Progenitor cell of endocrine pancreas (in vitro differentiated cells): ENCODE measurements around the gene FARSA. TPM values are rescaled to one million over a fixed set of nuclear protein-coding genes. Genes with fewer than 3 reads are reported as not detected.
"Not testable (repeated sequence)": the region's sequence is repeated elsewhere in the genome, so short reads cannot be mapped to it uniquely, and the experiment has no call there.

Source experiments
- DNase-seq: peaks from one replicate; pipeline ENCODE4 v3.0.0; 2021; ENCODE audit warnings: low spot score; ENCODE audit not compliant: unreplicated experiment
- H3K27ac Mint-ChIP-seq: 2 replicates; pipeline ENCODE4 v1.8.0; 2021; ENCODE audit warnings: mild to moderate bottlenecking, moderate library complexity, mixed read lengths
- H3K27me3 Mint-ChIP-seq: 2 replicates; pipeline ENCODE4 v1.8.0; 2021; ENCODE audit warnings: mixed read lengths
- H3K36me3 Mint-ChIP-seq: 2 replicates; pipeline ENCODE4 v1.8.0; 2022; ENCODE audit warnings: mixed read lengths; ENCODE audit not compliant: insufficient read depth
- H3K4me1 Mint-ChIP-seq: 2 replicates; pipeline ENCODE4 v1.8.0; 2021; ENCODE audit warnings: low read depth, mixed read lengths
- H3K4me3 Mint-ChIP-seq: 2 replicates; pipeline ENCODE4 v1.8.0; 2021; ENCODE audit warnings: low read depth, mild to moderate bottlenecking, moderate library complexity, mixed read lengths
- H3K9me3 Mint-ChIP-seq: 2 replicates; pipeline ENCODE4 v1.8.0; 2021; ENCODE audit warnings: low read depth, mixed read lengths
- total RNA-seq: library from RNA; stranded (reverse); gene quantifications from 2 replicates; pipeline ENCODE4 v1.2.1, GENCODE V29; 2021
- TF ChIP-seq, protein P1 (sequence below): fragments of 200-600 bp; sonication (generic); IDR thresholded peaks from one replicate; pipeline ENCODE4 v1.5.0; 2021; ENCODE audit warnings: antibody characterized with exemption, mild to moderate bottlenecking; ENCODE audit not compliant: unreplicated experiment

FARSA gene
- total RNA-seq, 1 donor from 2014 or later, result 63.3 TPM

DNA sequence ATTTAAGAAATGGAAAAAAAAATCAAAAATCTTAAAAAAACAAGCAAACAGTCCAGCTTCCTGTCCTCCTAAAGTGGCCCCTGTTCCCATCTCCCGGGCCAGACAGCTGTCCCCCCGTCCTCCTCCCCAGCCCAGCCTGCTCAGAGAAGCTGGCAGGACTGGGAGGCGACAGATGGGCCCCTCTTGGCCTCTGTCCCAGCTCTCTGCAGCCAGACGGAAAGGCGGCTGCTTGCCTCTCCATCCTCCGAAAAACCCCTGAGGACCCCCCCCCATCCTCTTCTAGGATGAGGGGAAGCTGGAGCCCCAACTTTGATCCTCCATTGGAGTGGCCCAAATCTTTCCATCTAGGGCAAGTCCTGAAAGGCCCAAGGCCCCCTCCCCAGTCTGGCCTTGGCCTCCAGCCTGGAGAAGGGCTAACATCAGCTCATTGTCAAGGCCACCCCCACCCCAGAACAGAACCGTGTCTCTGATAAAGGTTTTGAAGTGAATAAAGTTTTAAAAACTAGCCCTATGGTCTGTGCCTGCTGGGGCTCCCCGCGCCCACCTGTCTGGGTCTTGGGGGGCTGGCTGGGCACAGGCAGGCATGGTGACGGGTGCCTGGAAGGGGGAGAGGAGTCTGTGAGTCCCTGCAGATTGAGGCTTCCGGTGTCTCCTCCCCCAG lies 19.8 kb upstream of the FARSA start:
- Mint-ChIP-seq H3K9me3 (no peaks in the 10 kb centered on the region), H3K4me1 (peaks cover 8% of the 10 kb centered on the region), H3K36me3 (peaks cover 22% of the 10 kb centered on the region), H3K27me3 (no peaks in the 10 kb centered on the region), H3K27ac (no peak overlapping the region), H3K4me3 (no peak overlapping the region)
- DNase-seq, result no peak
- TF ChIP-seq, protein P1, sequence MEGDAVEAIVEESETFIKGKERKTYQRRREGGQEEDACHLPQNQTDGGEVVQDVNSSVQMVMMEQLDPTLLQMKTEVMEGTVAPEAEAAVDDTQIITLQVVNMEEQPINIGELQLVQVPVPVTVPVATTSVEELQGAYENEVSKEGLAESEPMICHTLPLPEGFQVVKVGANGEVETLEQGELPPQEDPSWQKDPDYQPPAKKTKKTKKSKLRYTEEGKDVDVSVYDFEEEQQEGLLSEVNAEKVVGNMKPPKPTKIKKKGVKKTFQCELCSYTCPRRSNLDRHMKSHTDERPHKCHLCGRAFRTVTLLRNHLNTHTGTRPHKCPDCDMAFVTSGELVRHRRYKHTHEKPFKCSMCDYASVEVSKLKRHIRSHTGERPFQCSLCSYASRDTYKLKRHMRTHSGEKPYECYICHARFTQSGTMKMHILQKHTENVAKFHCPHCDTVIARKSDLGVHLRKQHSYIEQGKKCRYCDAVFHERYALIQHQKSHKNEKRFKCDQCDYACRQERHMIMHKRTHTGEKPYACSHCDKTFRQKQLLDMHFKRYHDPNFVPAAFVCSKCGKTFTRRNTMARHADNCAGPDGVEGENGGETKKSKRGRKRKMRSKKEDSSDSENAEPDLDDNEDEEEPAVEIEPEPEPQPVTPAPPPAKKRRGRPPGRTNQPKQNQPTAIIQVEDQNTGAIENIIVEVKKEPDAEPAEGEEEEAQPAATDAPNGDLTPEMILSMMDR, result no peak

DNA sequence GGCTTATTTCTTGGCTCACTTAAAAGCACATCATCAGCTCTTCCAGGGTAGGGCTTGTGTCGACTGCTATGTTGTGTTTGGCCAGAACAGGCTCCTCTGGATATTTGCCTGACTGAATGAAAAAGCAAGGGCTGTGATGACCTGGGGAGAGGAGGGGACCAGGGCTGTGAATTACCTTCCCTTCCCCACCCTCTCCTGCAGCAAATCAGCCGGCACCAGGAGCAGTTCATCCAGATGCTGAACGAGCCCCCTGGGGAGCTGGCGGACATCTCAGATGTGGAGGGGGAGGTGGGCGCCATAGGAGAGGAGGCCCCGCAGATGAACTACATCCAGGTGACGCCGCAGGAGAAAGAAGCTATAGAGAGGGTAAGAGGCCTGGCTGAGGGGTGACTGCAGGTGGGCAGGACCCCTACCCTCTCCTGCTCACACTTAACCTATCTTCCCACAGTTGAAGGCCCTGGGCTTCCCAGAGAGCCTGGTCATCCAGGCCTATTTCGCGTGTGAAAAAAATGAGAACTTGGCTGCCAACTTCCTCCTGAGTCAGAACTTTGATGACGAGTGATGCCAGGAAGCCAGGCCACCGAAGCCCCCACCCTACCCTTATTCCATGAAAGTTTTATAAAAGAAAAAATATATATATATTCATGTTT lies 19.1 kb upstream of the FARSA start:
- no peak overlapping the region for H3K4me3 Mint-ChIP-seq
- TF ChIP-seq, protein P1, result no peak
- H3K27me3 Mint-ChIP-seq, result no peaks in the 10 kb centered on the region
- no peak for DNase-seq
- no peak overlapping the region for H3K27ac Mint-ChIP-seq
- no peaks in the 10 kb centered on the region for H3K9me3 Mint-ChIP-seq
- H3K36me3 Mint-ChIP-seq, result peaks cover 24% of the 10 kb centered on the region
- peaks cover 9% of the 10 kb centered on the region for H3K4me1 Mint-ChIP-seq

DNA sequence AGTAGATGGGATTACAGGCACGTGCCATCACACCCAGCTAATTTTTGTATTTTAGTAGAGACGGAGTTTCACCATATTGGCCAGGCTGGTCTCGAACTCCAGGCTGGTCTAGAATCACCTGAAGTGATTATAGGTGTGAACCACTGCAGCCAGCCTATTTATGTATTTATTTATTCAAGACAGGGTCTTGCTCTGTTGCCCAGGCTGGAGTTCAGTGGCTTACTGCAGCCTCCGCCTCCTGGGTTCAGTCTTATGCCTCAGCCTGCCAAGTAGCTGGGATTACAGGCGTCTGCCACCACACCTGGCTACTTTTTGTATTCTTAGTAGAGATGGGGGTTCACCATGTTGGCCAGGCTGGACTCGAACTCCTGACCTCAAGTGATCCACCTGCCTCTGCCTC lies 18.5 kb upstream of the FARSA start:
- not testable (repeated sequence) for H3K4me3 Mint-ChIP-seq, DNase-seq, H3K4me1 Mint-ChIP-seq, H3K9me3 Mint-ChIP-seq, H3K27me3 Mint-ChIP-seq
- Mint-ChIP-seq H3K36me3 (peaks cover 25% of the 10 kb centered on the region), H3K27ac (peak overlapping the region; percentile 7)

DNA sequence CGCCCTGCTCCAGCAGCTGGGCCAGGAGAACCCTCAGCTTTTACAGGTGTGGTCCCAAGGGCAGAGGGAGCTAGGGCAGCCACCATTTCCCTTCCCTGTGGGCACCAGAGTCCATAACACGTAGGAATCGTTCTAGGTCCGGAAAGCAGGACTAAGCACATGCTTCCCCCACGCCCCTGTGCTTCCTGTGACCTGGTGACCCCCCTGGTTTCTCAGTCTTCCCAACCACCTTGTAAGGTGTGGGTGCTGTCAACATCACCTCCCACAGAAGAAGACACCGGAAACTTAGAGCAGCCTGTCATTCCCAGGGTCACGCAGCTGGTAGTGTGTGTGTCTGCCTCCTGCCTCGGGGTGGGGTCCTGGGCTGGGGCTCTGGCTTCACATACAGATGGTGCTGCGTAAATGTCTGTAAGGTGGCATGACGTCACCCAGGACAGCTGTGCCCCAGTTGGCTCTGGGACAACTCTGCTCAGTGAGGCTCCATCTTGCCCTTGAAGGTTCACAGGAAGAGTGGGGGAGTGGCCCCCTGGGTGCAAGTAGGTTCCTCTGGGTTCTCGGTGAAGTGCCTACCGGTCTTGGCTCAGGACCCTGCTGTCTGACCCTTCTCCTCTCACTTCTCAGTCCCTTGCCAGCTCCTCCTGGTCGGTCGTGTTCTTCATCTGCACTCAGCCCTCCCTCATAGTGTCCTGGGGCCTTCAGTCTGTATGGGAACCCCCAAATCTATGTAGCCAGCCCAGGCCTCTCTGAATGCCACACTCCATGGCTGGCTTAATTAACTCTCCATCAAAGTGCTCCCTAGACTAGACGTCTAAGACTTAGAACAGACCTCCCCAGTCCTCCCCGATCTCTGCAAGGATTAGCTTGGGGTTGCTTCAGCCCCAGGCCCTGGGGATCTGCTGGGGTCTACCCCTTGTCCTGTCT lies 16.1 kb upstream of the FARSA start:
- H3K4me1 Mint-ChIP-seq, result peaks cover 12% of the 10 kb centered on the region
- no peak for DNase-seq
- no peak overlapping the region for H3K4me3 Mint-ChIP-seq
- peaks cover 25% of the 10 kb centered on the region for H3K36me3 Mint-ChIP-seq
- no peaks in the 10 kb centered on the region for H3K9me3 Mint-ChIP-seq
- TF ChIP-seq, protein P1, result no peak
- no peak overlapping the region for H3K27ac Mint-ChIP-seq
- no peaks in the 10 kb centered on the region for H3K27me3 Mint-ChIP-seq

DNA sequence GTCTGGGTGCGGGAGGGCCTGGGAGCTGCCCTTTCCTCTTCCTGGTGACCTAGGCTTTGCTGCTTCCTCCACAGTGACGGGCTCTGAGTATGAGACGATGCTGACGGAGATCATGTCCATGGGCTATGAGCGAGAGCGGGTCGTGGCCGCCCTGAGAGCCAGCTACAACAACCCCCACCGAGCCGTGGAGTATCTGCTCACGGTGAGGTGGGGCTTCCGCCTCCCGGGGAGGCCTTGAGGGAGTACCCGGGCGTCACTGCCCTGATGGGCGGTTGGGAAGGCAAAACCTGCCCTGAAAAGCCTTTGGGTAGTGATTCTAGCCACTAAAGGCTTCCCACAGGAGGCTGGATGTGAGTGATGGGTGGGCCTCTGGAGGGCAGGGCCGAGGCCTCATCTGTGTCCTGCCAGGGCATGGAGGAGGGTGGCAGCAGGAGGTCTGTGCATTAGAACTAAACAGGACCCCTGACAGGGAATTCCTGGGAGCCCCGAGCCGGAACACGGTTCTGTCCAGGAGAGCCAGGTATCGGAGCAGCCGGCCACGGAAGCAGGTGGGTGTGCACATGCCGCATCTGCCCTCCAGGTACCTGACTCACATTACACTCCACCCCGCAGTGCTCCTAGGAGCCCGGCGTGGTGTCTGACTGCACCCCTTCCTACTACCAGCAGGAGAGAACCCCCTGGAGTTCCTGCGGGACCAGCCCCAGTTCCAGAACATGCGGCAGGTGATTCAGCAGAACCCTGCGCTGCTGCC lies 15.3 kb upstream of the FARSA start:
- Mint-ChIP-seq H3K27me3 (no peaks in the 10 kb centered on the region), H3K27ac (no peak overlapping the region), H3K4me1 (peaks cover 12% of the 10 kb centered on the region), H3K4me3 (no peak overlapping the region), H3K9me3 (no peaks in the 10 kb centered on the region), H3K36me3 (peaks cover 24% of the 10 kb centered on the region)
- no peak for DNase-seq
- TF ChIP-seq, protein P1, result no peak
